LNCAP (cell line): Measurements from ENCODE around the gene SLAMF1.

Source experiments
- CTCF ChIP-seq: fragments of 450-650 bp; IDR thresholded peaks from 2 replicates; pipeline ENCODE4 v1.5.1; 2017; ENCODE audit warnings: mild to moderate bottlenecking

Gene SLAMF1

GRCh38 chr1:160658814-160659193 lies 12.0 kb upstream of the SLAMF1 start:
- no peak for TF ChIP-seq CTCF

- no peak for TF ChIP-seq CTCF
These were observed 11.4 kb upstream of the SLAMF1 start for GRCh38 chr1:160658162-160658813.

GRCh38 chr1:160657250-160657781 lies 10.5 kb upstream of the SLAMF1 start:
- TF ChIP-seq CTCF, result no peak

GRCh38 chr1:160656737-160657136 lies 9.9 kb upstream of the SLAMF1 start:
- TF ChIP-seq CTCF, result no peak

- TF ChIP-seq CTCF, result no peak
These were observed 6.8 kb upstream of the SLAMF1 start for GRCh38 chr1:160653620-160654016.

- no peak for TF ChIP-seq CTCF
These were observed 6.2 kb upstream of the SLAMF1 start for GRCh38 chr1:160652924-160653619.

- TF ChIP-seq CTCF, result no peak
These were observed 4.7 kb upstream of the SLAMF1 start for GRCh38 chr1:160651433-160652064.
